CD14-positive monocyte (primary cell): Measurements from ENCODE around the gene FHIT. TPM values are rescaled to one million over a fixed set of nuclear protein-coding genes. Genes with fewer than 3 reads are reported as not detected.

Experiments used
- DNase-seq, 3 donors: peaks; one replicate each; pipeline ENCODE4 v3.0.0-alpha.2; 2011 to 2022
- H2AFZ ChIP-seq: 2 replicates; pipeline ENCODE4 v1.6.0; 2012; ENCODE audit warnings: mild to moderate bottlenecking, low read depth, low read length, inconsistent platforms; ENCODE audit not compliant: insufficient read depth, poor library complexity, severe bottlenecking
- H3K27ac ChIP-seq, 2 donors: 1 replicate in 1 of 2; 2 replicates in 1 of 2; pipeline ENCODE4 v1.5.1; 2012 to 2013; ENCODE audit warnings: low read length in 2 of 2, control low read depth in 1 of 2, inconsistent platforms in 1 of 2, low read depth in 1 of 2, mild to moderate bottlenecking in 1 of 2
- H3K27me3 ChIP-seq, 2 donors: one replicate each; pipeline versions ENCODE4 v1.6.0 to v1.6.1; 2011 to 2013; ENCODE audit warnings: low read length in 2 of 2; ENCODE audit not compliant: control insufficient read depth in 2 of 2, insufficient read depth in 2 of 2
- H3K36me3 ChIP-seq, 2 donors: replicated peaks in 1 of 2; 1 replicate in 1 of 2; 2 replicates in 1 of 2; pipeline versions ENCODE4 v1.5.1 to v1.6.1; 2012 to 2013; ENCODE audit warnings: low read length in 2 of 2, control low read depth in 1 of 2, inconsistent platforms in 1 of 2, mild to moderate bottlenecking in 1 of 2; ENCODE audit not compliant: insufficient read depth in 2 of 2, control insufficient read depth in 1 of 2
- H3K4me1 ChIP-seq, 2 donors: 1 replicate in 1 of 2; 2 replicates in 1 of 2; pipeline versions ENCODE4 v1.5.1 to v1.6.1; 2012 to 2013; ENCODE audit warnings: low read length in 2 of 2, control low read depth in 1 of 2, inconsistent platforms in 1 of 2, mild to moderate bottlenecking in 1 of 2, moderate library complexity in 1 of 2; ENCODE audit not compliant: insufficient read depth in 2 of 2, control insufficient read depth in 1 of 2
- H3K4me2 ChIP-seq: replicated peaks from 2 replicates; pipeline ENCODE3; 2012; ENCODE audit warnings: low read length, moderate library complexity, mild to moderate bottlenecking; ENCODE audit not compliant: poor library complexity, severe bottlenecking; ENCODE audit errors: extremely low read depth
- H3K4me3 ChIP-seq, 3 experiments: fragments of 200-600 bp in 1 of 3; sonication (generic) in 1 of 3; replicated peaks in 1 of 3; 1 replicate in 2 of 3; 2 replicates in 1 of 3; pipeline ENCODE4 v1.5.1; 2011 to 2013; ENCODE audit warnings: low read length in 3 of 3, mild to moderate bottlenecking in 3 of 3, control low read depth in 2 of 3, low read depth in 2 of 3, inconsistent platforms in 1 of 3, moderate library complexity in 1 of 3
- H3K79me2 ChIP-seq: 2 replicates; pipeline ENCODE4 v1.6.0; 2012; ENCODE audit warnings: mild to moderate bottlenecking, control low read depth, inconsistent platforms, low read length, moderate library complexity; ENCODE audit not compliant: insufficient read depth
- H3K9ac ChIP-seq: 2 replicates; pipeline ENCODE4 v1.6.0; 2017; ENCODE audit warnings: low read length, mild to moderate bottlenecking; ENCODE audit not compliant: insufficient read depth, poor library complexity, severe bottlenecking
- H3K9me3 ChIP-seq, 2 donors: replicated peaks in 1 of 2; 1 replicate in 1 of 2; 2 replicates in 1 of 2; pipeline versions ENCODE4 v1.5.1 to v1.6.1; 2012 to 2013; ENCODE audit warnings: low read length in 2 of 2, control low read depth in 1 of 2; ENCODE audit not compliant: control insufficient read depth in 1 of 2, insufficient read depth in 1 of 2
- H4K20me1 ChIP-seq: 2 replicates; pipeline ENCODE4 v1.6.0; 2012; ENCODE audit warnings: mild to moderate bottlenecking, low read length, control low read depth, moderate library complexity; ENCODE audit not compliant: insufficient read depth
- H3K27ac Mint-ChIP-seq, 7 donors: one replicate each; pipeline ENCODE4 v1.8.0; 2020; ENCODE audit warnings: mild to moderate bottlenecking in 7 of 7, mixed read lengths in 7 of 7, moderate library complexity in 6 of 7, inconsistent platforms in 2 of 7
- H3K27me3 Mint-ChIP-seq, 3 donors: one replicate each; pipeline ENCODE4 v1.8.0; 2021 to 2022; ENCODE audit warnings: low read depth in 3 of 3, mild to moderate bottlenecking in 3 of 3, mixed read lengths in 3 of 3, moderate library complexity in 3 of 3, inconsistent platforms in 1 of 3
- H3K36me3 Mint-ChIP-seq, 2 donors: one replicate each; pipeline ENCODE4 v1.8.0; 2020; ENCODE audit warnings: mixed read lengths in 2 of 2, inconsistent platforms in 1 of 2, mild to moderate bottlenecking in 1 of 2
- H3K4me1 Mint-ChIP-seq: one replicate; pipeline ENCODE4 v1.8.0; 2020; ENCODE audit warnings: mild to moderate bottlenecking, mixed read lengths
- H3K4me3 Mint-ChIP-seq, 2 donors: one replicate each; pipeline ENCODE4 v1.8.0; 2020; ENCODE audit warnings: mild to moderate bottlenecking in 2 of 2, mixed read lengths in 2 of 2, moderate library complexity in 1 of 2
- H3K9me3 Mint-ChIP-seq, 7 donors: one replicate each; pipeline ENCODE4 v1.8.0; 2020 to 2022; ENCODE audit warnings: mixed read lengths in 7 of 7, mild to moderate bottlenecking in 6 of 7, moderate library complexity in 6 of 7, inconsistent platforms in 2 of 7
- WGBS: methylation state at CpG from one replicate; pipeline ENCODE4 v1.1.5; 2013; ENCODE audit warnings: missing lambda C conversion rate; ENCODE audit not compliant: insufficient coverage; 5-methylcytosine and 5-hydroxymethylcytosine counted together
- intact Hi-C, 2 donors: fragments of 100-400 bp; cut with micrococcal nuclease; formaldehyde crosslinking; loops; one replicate each; pipeline versions ENCODE4 v1.15.0 to v1.15.1; 2023
- polyA plus RNA-seq, 3 donors: library from polyadenylated mRNA; depleted of rRNA in 1 of 3; unstranded in 2 of 3; stranded (reverse) in 1 of 3; fragments of 300-500 nt in 2 of 3; fragments of >200 nt in 1 of 3; fragmentation: Illumina TruSeq in 2 of 3; gene quantifications; 1 replicate in 2 of 3; 2 replicates in 1 of 3; pipeline ENCODE4 v1.2.3, GENCODE V29; 2012 to 2021
- TF ChIP-seq, protein P1 (sequence below): fragments of 200-600 bp; IDR thresholded peaks from one replicate; pipeline ENCODE4 v1.8.0; 2022; ENCODE audit warnings: antibody characterized with exemption, mild to moderate bottlenecking

The FHIT gene
- polyA plus RNA-seq, 3 donors, result 1.7 to 3.4 (median 3.2) TPM

DNA sequence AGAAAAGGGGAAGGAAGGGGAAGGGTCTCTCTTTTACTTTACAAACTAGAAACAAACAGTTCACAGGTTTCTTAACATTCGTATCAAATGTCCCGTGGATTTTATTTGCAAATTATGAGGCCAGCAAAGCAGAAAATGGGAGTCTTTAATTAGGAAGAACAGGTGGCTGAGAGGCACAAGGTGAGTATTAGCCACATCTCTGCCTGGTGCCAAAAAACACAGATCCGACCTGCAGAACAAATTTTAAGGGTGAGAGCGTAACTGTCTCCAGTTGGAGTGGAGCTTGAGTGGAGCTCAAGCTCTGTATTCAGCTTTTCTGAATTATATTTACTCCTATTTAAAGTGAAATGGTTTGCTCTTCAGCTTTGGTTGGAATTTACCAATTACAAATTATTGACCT lies 1004.9 kb downstream of the FHIT start:
- no peaks in the 10 kb centered on the region for H3K9me3 ChIP-seq
- no peak overlapping the region for H3K27ac ChIP-seq
- no peaks in the 10 kb centered on the region for H3K4me1 Mint-ChIP-seq
- DNase-seq, result no peak
- H3K27me3 Mint-ChIP-seq, result peaks cover 0 to 2% (median 1%) of the 10 kb centered on the region in 3 donors
- no peaks in the 10 kb centered on the region for H3K36me3 ChIP-seq
- H3K36me3 Mint-ChIP-seq, result no peaks in the 10 kb centered on the region
- H3K9ac ChIP-seq, result no peak overlapping the region
- WGBS, result no CpG with 5 or more reads among the region's 4 CpGs
- H4K20me1 ChIP-seq, result no peaks in the 10 kb centered on the region
- H3K79me2 ChIP-seq, result no peaks in the 10 kb centered on the region
- H3K4me3 ChIP-seq, result no peak overlapping the region
- no peak overlapping the region for H3K27ac Mint-ChIP-seq
- intact Hi-C loops, result no loop called here
- no peak overlapping the region for H2AFZ ChIP-seq
- H3K4me2 ChIP-seq, result no peak overlapping the region
- H3K4me1 ChIP-seq, result no peaks in the 10 kb centered on the region
- H3K9me3 Mint-ChIP-seq, result peaks cover 0 to 3% (median 2%) of the 10 kb centered on the region in 7 donors
- H3K4me3 Mint-ChIP-seq, result no peak overlapping the region
- H3K27me3 ChIP-seq, result no peaks in the 10 kb centered on the region
- TF ChIP-seq, protein P1, sequence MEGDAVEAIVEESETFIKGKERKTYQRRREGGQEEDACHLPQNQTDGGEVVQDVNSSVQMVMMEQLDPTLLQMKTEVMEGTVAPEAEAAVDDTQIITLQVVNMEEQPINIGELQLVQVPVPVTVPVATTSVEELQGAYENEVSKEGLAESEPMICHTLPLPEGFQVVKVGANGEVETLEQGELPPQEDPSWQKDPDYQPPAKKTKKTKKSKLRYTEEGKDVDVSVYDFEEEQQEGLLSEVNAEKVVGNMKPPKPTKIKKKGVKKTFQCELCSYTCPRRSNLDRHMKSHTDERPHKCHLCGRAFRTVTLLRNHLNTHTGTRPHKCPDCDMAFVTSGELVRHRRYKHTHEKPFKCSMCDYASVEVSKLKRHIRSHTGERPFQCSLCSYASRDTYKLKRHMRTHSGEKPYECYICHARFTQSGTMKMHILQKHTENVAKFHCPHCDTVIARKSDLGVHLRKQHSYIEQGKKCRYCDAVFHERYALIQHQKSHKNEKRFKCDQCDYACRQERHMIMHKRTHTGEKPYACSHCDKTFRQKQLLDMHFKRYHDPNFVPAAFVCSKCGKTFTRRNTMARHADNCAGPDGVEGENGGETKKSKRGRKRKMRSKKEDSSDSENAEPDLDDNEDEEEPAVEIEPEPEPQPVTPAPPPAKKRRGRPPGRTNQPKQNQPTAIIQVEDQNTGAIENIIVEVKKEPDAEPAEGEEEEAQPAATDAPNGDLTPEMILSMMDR, result no peak

DNA sequence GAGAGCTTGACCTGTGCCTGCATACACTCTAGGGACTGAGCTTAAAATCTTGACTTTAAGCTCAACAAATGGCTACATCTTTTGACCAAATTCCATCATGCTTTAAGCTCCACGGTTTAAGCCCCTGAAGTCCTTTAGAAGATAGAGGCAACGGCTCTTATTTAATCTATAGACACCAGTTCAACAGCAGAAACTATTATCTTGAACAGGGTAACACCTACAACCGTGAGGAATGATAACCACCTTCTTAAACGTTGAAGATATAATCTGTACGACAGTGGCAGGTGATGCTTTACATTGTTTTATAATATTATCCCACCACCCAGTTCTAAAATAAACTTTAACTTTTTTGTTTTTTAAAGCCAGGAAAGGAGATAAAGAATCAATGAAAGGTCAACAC lies 1007.8 kb downstream of the FHIT start:
- Mint-ChIP-seq H3K4me1 (no peaks in the 10 kb centered on the region), H3K9me3 (peaks cover 0 to 2% (median 0%) of the 10 kb centered on the region in 7 donors), H3K4me3 (no peak overlapping the region), H3K27me3 (peaks cover 0 to 1% (median 0%) of the 10 kb centered on the region in 3 donors), H3K36me3 (no peaks in the 10 kb centered on the region), H3K27ac (no peak overlapping the region)
- Histone ChIP-seq H3K27ac (no peak overlapping the region), H3K4me1 (no peaks in the 10 kb centered on the region), H3K4me3 (no peak overlapping the region), H2AFZ (no peak overlapping the region), H3K79me2 (no peaks in the 10 kb centered on the region), H3K36me3 (no peaks in the 10 kb centered on the region), H3K4me2 (no peak overlapping the region), H3K9ac (no peak overlapping the region), H3K27me3 (no peaks in the 10 kb centered on the region), H3K9me3 (no peaks in the 10 kb centered on the region), H4K20me1 (no peaks in the 10 kb centered on the region)
- TF ChIP-seq, protein P1, result no peak
- intact Hi-C loops, result no loop called here
- DNase-seq, result no peak
- 93% methylated on average over 2 of the region's 5 CpGs for WGBS
